Common myeloid progenitor, CD34-positive (primary cell): Measurements from ENCODE around the gene ANKRD13B.

Experiments used
- CTCF ChIA-PET: fragments of 350-600 bp; sonication (Branson Sonifier 250); formaldehyde crosslinking; loops from one replicate; lab custom pipeline; 2021; ENCODE audit warnings: antibody characterized with exemption; lab: Charles Lee
- POLR2A ChIA-PET: fragments of 350-600 bp; sonication (Branson Sonifier 250); formaldehyde crosslinking; loops from one replicate; lab custom pipeline; 2021; ENCODE audit warnings: antibody characterized with exemption; lab: Charles Lee
- DNase-seq, 3 donors: peaks; one replicate each; pipeline versions ENCODE4 v3.0.0 to v3.0.0-alpha.2; 2013
- H3K27ac ChIP-seq, 2 experiments: 1 replicate in 1 of 2; 2 replicates in 1 of 2; pipeline ENCODE4 v1.7.0; 2013; ENCODE audit warnings: inconsistent platforms in 2 of 2, low read length in 2 of 2, mild to moderate bottlenecking in 2 of 2, low read depth in 1 of 2, moderate library complexity in 1 of 2; ENCODE audit not compliant: severe bottlenecking in 2 of 2, insufficient read depth in 1 of 2, poor library complexity in 1 of 2
- H3K27me3 ChIP-seq, 5 experiments: replicated peaks in 2 of 5; 1 replicate in 3 of 5; 2 replicates in 2 of 5; pipeline versions ENCODE4 v1.6.1 to v1.7.0; 2013; ENCODE audit warnings: low read length in 4 of 5, mild to moderate bottlenecking in 2 of 5, moderate library complexity in 2 of 5, inconsistent platforms in 1 of 5; ENCODE audit not compliant: insufficient read depth in 5 of 5, control insufficient read depth in 4 of 5
- H3K36me3 ChIP-seq, 4 experiments: 1 replicate in 2 of 4; 2 replicates in 2 of 4; pipeline versions ENCODE4 v1.6.1 to v1.7.0; 2013; ENCODE audit warnings: low read length in 3 of 4, control low read depth in 1 of 4, mild to moderate bottlenecking in 1 of 4; ENCODE audit not compliant: control insufficient read depth in 4 of 4, insufficient read depth in 4 of 4
- H3K4me1 ChIP-seq, 4 experiments: 1 replicate in 3 of 4; 2 replicates in 1 of 4; pipeline versions ENCODE4 v1.6.1 to v1.7.1; 2013; ENCODE audit warnings: low read length in 3 of 4, mild to moderate bottlenecking in 3 of 4, control low read depth in 1 of 4, inconsistent platforms in 1 of 4, moderate library complexity in 1 of 4; ENCODE audit not compliant: control insufficient read depth in 4 of 4, insufficient read depth in 4 of 4; ENCODE audit errors: control extremely low read depth in 1 of 4
- H3K4me3 ChIP-seq, 7 experiments: 1 replicate in 4 of 7; 2 replicates in 3 of 7; pipeline versions ENCODE4 v1.5.1 to v1.7.0; 2013; ENCODE audit warnings: mild to moderate bottlenecking in 7 of 7, low read length in 6 of 7, moderate library complexity in 6 of 7, inconsistent platforms in 2 of 7, low read depth in 2 of 7, control low read depth in 1 of 7; ENCODE audit not compliant: insufficient read depth in 4 of 7, control insufficient read depth in 1 of 7; ENCODE audit errors: extremely low read depth in 1 of 7
- H3K9me3 ChIP-seq, 5 experiments: 1 replicate in 4 of 5; 2 replicates in 1 of 5; pipeline versions ENCODE4 v1.6.1 to v1.7.1; 2013; ENCODE audit warnings: low read length in 4 of 5, mild to moderate bottlenecking in 2 of 5, inconsistent platforms in 1 of 5, low read depth in 1 of 5, moderate library complexity in 1 of 5; ENCODE audit not compliant: control insufficient read depth in 4 of 5, insufficient read depth in 2 of 5; ENCODE audit errors: control extremely low read depth in 1 of 5
- WGBS: methylation state at CpG from one replicate; pipeline ENCODE4 v1.1.5; 2013; ENCODE audit not compliant: insufficient coverage; 5-methylcytosine and 5-hydroxymethylcytosine counted together

The ANKRD13B gene

DNA sequence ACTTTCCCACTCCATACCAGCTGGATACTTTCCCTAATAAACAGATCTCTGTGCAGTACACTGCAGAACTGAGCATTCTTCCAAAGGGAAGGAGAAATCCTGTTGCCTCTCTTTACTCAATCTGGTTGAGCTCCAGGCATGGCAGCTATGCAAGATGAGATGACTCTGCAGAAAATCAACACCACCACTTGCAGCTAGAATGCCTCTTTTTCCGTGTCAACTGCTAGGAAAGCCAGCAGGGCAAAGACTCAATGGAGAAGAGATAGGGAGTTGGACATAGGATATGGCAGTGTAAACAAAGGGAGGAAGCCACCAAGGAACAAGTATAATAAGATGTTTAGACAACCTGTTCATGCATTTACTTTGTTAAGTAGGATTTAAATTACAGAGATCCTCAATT, 70.2 kb downstream of the ANKRD13B start:
- WGBS = no CpG with 5 or more reads among the region's 1 CpG

More for the DNA sequence above, 70.2 kb downstream of the ANKRD13B start:
- H3K4me3 ChIP-seq = no peak overlapping the region
- peaks cover 5 to 49% (median 26%) of the 10 kb centered on the region in 4 experiments for H3K36me3 ChIP-seq
- no peaks in the 10 kb centered on the region for H3K9me3 ChIP-seq
- H3K27me3 ChIP-seq = no peaks in the 10 kb centered on the region
- peaks cover 0 to 11% (median 3%) of the 10 kb centered on the region in 4 experiments for H3K4me1 ChIP-seq
- DNase-seq = peak in 2 of 3 donors; percentile 14 to 44
- H3K27ac ChIP-seq = no peak overlapping the region
- CTCF ChIA-PET = interaction anchor here (0.7 to 1.7 kb wide), 7 partner anchors 10 to 127 kb away, joined by 3 to 6 read pairs (median 3); no protein-coding TSS in a partner anchor
- POLR2A ChIA-PET = no interaction called here
